Muscle layer of duodenum (tissue), 2 donors: Measurements from ENCODE around the gene RALGPS2.

ENCODE experiments used
- H3K27ac ChIP-seq: one replicate; pipeline ENCODE4 v1.7.0; 2013; ENCODE audit warnings: mild to moderate bottlenecking, low read length
- H3K27me3 ChIP-seq: one replicate; pipeline ENCODE4 v1.7.0; 2013; ENCODE audit warnings: low read depth, mild to moderate bottlenecking, control low read depth, low read length
- H3K36me3 ChIP-seq, 2 donors: one replicate each; pipeline ENCODE4 v1.7.0; 2013; ENCODE audit warnings: low read length in 2 of 2, control low read depth in 1 of 2, mild to moderate bottlenecking in 1 of 2; ENCODE audit not compliant: insufficient read depth in 2 of 2, control insufficient read depth in 1 of 2
- H3K4me1 ChIP-seq, 2 donors: one replicate each; pipeline ENCODE4 v1.7.0; 2013; ENCODE audit warnings: low read length in 2 of 2, mild to moderate bottlenecking in 2 of 2, control low read depth in 1 of 2, moderate library complexity in 1 of 2; ENCODE audit not compliant: insufficient read depth in 2 of 2, control insufficient read depth in 1 of 2
- H3K4me3 ChIP-seq, 2 donors: one replicate each; pipeline ENCODE4 v1.7.0; 2013; ENCODE audit warnings: low read length in 2 of 2, low read depth in 1 of 2, mild to moderate bottlenecking in 1 of 2
- H3K9me3 ChIP-seq, 2 donors: one replicate each; pipeline ENCODE4 v1.7.0; 2013; ENCODE audit warnings: low read length in 2 of 2, control low read depth in 1 of 2, mild to moderate bottlenecking in 1 of 2; ENCODE audit not compliant: control insufficient read depth in 1 of 2
- donor health status: healthy.

Gene RALGPS2

GRCh38 chr1:178725466-178726086 lies 532 bp downstream of the RALGPS2 start:
- H3K9me3 ChIP-seq, result no peaks in the 10 kb centered on the region
- H3K4me1 ChIP-seq, result no peaks in the 10 kb centered on the region
- H3K27me3 ChIP-seq, result no peaks in the 10 kb centered on the region
- H3K4me3 ChIP-seq, result peak overlapping the region; percentile 84 to 86
- H3K36me3 ChIP-seq, result no peaks in the 10 kb centered on the region
- H3K27ac ChIP-seq, result peak overlapping the region; percentile 65

GRCh38 chr1:178726087-178726517 lies 1.1 kb downstream of the RALGPS2 start:
- Histone ChIP-seq H3K4me1 (no peaks in the 10 kb centered on the region), H3K4me3 (peak overlapping the region; percentile 84 to 86), H3K36me3 (no peaks in the 10 kb centered on the region), H3K27me3 (no peaks in the 10 kb centered on the region), H3K9me3 (no peaks in the 10 kb centered on the region), H3K27ac (peak overlapping the region; percentile 65)

- H3K9me3 ChIP-seq, result no peaks in the 10 kb centered on the region
These were observed 1.5 kb downstream of the RALGPS2 start for GRCh38 chr1:178726545-178726944.

DNA sequence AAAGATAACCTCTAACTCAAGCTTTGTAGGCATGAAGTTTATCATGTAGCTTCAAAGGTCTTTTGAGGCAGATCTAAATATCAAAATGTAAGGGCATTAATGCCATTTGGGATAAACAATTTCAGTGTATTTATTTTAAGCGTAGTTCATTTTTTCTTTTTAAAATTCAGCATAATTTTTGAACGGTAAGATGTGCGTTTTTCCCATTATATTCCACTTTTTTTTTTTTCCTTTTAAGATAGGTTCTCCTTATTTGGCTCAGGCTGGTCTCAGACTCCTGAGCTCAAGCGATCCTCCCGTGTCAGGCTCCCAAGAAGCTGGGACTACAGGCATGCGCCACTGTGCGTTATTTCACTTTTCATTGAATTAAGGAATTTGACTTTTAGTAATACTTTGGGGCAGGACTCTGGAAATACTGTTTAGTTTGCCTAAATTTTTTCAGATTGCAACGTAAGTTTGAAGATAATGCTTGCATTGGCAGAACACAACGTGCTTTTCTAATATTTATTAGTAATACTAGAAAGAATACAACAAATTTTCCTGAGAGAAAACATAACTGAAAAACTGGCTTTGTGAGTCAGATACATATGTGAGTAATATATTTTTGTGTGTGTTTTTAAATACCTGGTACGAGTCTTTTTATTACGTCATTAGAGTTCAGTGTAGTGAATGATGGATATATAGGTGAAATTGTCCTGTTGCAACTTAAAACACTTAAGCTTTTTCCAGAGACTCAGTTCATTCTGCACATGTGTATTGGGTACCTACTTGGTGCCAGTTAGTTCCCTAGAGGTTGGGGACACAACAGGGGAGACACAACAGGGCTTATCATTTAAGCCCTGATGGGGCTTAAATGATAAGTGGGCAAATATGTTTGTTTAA lies 2.2 kb downstream of the RALGPS2 start:
- H3K9me3 ChIP-seq, result no peaks in the 10 kb centered on the region
- H3K4me1 ChIP-seq, result no peaks in the 10 kb centered on the region
- peak overlapping the region; percentile 65 for H3K27ac ChIP-seq
- H3K36me3 ChIP-seq, result no peaks in the 10 kb centered on the region
- H3K4me3 ChIP-seq, result peak overlapping the region; percentile 84 to 86
- H3K27me3 ChIP-seq, result no peaks in the 10 kb centered on the region

More at GRCh38 chr1:178726545-178726944, 1.5 kb downstream of the RALGPS2 start:
- no peaks in the 10 kb centered on the region for H3K27me3 ChIP-seq
- H3K36me3 ChIP-seq, result no peaks in the 10 kb centered on the region
- peak overlapping the region; percentile 84 to 86 for H3K4me3 ChIP-seq
- peak overlapping the region; percentile 65 for H3K27ac ChIP-seq
- H3K4me1 ChIP-seq, result no peaks in the 10 kb centered on the region

GRCh38 chr1:178733972-178734371 lies 8.9 kb downstream of the RALGPS2 start:
- Histone ChIP-seq H3K27ac (no peak overlapping the region), H3K36me3 (no peaks in the 10 kb centered on the region)

DNA sequence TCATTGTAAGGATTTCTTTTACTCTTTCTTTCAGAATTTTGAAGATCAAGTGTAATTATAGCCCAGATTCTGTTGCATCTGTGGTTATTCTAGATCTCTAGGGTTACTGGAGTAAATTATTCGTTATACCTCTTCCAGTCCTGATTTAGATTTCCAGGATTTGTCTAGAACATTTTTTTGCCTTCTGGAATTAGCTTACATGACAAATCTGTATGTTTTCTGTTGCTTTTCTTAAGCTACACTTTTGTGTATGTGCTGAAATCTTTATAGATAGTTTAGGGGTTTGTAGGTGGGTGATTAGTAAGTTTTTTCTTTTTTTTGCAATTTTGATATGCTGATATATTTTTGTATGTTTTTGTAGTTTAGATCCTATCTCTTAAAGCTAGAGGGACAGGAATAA lies 13.7 kb downstream of the RALGPS2 start:
- Histone ChIP-seq H3K4me1 (peaks cover 0 to 4% of the 10 kb centered on the region in 2 donors), H3K4me3 (no peak overlapping the region), H3K27ac (no peak overlapping the region), H3K9me3 (no peaks in the 10 kb centered on the region), H3K27me3 (no peaks in the 10 kb centered on the region), H3K36me3 (peaks cover 0 to 5% of the 10 kb centered on the region in 2 donors)

More at GRCh38 chr1:178733972-178734371, 8.9 kb downstream of the RALGPS2 start:
- Histone ChIP-seq H3K9me3 (no peaks in the 10 kb centered on the region), H3K4me3 (no peak overlapping the region), H3K27me3 (no peaks in the 10 kb centered on the region), H3K4me1 (no peaks in the 10 kb centered on the region)

DNA sequence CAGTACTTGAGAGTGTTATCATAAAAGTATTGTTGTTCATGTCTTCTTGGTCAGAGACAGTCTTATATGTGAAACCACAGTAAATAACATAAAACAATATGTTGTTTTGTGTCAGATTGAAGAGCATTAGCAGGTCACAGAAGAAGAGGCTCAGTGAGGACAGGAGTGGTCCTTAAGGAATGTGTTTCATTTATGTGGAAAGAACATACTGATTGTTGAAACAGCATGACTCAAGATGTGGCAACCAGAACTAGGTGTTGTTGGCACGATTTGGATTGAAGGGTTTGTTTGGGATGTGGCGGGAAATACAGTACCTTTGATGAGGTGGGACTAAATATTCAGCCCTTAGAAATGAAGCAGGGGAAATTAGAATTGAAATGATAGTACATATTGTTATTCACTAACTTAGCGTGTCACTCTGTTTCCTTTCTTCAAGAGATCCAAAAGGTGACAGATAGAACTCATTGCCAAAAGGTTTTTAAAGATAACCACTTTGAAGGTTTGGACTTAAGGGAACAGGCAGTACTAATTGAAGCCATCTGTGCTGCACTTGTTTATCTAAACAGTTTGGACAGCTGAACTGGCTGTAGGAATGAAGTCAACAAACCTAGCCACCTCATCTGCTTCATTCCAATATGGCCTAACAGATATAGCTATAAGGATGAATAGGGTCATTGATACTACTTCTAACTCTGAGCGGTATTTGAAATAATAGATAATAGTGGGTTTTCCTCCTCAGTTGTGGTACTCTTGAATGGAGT lies 14.4 kb downstream of the RALGPS2 start:
- no peaks in the 10 kb centered on the region for H3K9me3 ChIP-seq
- no peak overlapping the region for H3K4me3 ChIP-seq
- H3K27me3 ChIP-seq, result no peaks in the 10 kb centered on the region
- peaks cover 0 to 5% of the 10 kb centered on the region in 2 donors for H3K36me3 ChIP-seq
- H3K4me1 ChIP-seq, result peaks cover 0 to 4% of the 10 kb centered on the region in 2 donors
- H3K27ac ChIP-seq, result no peak overlapping the region

- Histone ChIP-seq H3K4me1 (peaks cover 0 to 4% of the 10 kb centered on the region in 2 donors), H3K36me3 (peaks cover 0 to 5% of the 10 kb centered on the region in 2 donors), H3K27me3 (no peaks in the 10 kb centered on the region), H3K9me3 (no peaks in the 10 kb centered on the region), H3K27ac (no peak overlapping the region), H3K4me3 (no peak overlapping the region)
These were observed 15.4 kb downstream of the RALGPS2 start for GRCh38 chr1:178740491-178740890.

DNA sequence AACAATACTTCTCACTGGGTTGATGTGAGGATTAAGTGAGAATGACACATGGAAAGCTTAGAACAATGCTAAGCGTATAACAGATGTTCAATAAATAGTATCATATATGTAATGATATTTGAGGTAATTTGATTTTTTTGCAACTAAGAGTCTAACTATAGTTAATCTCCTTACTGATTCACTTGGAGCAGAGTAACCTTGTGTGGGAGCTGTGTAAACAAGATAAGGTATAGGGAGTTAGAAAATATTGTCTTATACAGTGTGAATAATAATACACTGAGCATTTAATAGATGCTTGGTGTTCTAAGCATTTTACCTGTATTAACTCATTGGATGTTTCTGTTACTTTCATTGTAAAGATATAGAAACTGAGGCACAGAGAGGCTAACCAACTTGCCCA lies 15.9 kb downstream of the RALGPS2 start:
- Histone ChIP-seq H3K4me3 (no peak overlapping the region), H3K36me3 (peaks cover 0 to 5% of the 10 kb centered on the region in 2 donors), H3K4me1 (peaks cover 0 to 4% of the 10 kb centered on the region in 2 donors), H3K9me3 (no peaks in the 10 kb centered on the region), H3K27ac (no peak overlapping the region), H3K27me3 (no peaks in the 10 kb centered on the region)

DNA sequence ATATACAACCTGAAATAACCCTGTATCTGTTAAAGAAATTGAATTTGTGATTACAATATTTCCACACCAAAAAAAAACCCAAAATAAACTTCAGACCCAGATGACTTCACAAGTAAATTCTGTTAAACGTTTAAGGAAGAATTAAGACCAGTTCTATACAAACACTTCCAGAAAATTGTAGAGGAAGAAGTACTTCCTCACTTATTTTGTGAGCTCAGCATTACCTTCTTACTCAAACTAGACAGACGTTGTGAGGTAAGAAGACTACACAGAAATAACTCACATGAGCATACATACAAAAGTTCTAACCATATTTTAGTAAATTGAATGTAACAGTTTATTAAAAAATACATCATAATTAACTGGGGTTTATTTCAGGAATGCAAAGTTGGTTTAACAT lies 18.8 kb downstream of the RALGPS2 start:
- Histone ChIP-seq H3K9me3 (no peaks in the 10 kb centered on the region), H3K36me3 (peaks cover 0 to 5% of the 10 kb centered on the region in 2 donors), H3K27me3 (no peaks in the 10 kb centered on the region), H3K27ac (no peak overlapping the region), H3K4me3 (no peak overlapping the region), H3K4me1 (peaks cover 0 to 4% of the 10 kb centered on the region in 2 donors)

GRCh38 chr1:178745260-178745659 lies 20.2 kb downstream of the RALGPS2 start:
- Histone ChIP-seq H3K36me3 (peaks cover 0 to 5% of the 10 kb centered on the region in 2 donors), H3K27ac (no peak overlapping the region), H3K4me1 (no peaks in the 10 kb centered on the region), H3K9me3 (no peaks in the 10 kb centered on the region), H3K4me3 (no peak overlapping the region), H3K27me3 (no peaks in the 10 kb centered on the region)
